T-helper 2 cell treated with Interferon-gamma antibody and Interleukin-4, amounts not matched to agents 5 μg/mL and 100 μg/mL, for 36 hours (primary cell): ENCODE measurements around the gene ZNF3.
A peak's percentile ranks its signal among the peaks of the same experiment; 100 is the strongest.

ENCODE experiments used
- DNase-seq: peaks from one replicate; pipeline ENCODE4 v3.0.0; 2021; ENCODE audit warnings: low spot score
- H3K27ac Mint-ChIP-seq: one replicate; pipeline ENCODE4 v1.8.0; 2021; ENCODE audit warnings: mild to moderate bottlenecking, mixed read lengths
- H3K27me3 Mint-ChIP-seq: one replicate; pipeline ENCODE4 v1.8.0; 2021; ENCODE audit warnings: low read depth, mixed read lengths
- H3K36me3 Mint-ChIP-seq: one replicate; pipeline ENCODE4 v1.8.0; 2021; ENCODE audit warnings: low read depth, mixed read lengths
- H3K4me1 Mint-ChIP-seq: one replicate; pipeline ENCODE4 v1.8.0; 2021; ENCODE audit warnings: low read depth, mixed read lengths
- H3K4me3 Mint-ChIP-seq: one replicate; pipeline ENCODE4 v1.8.0; 2022; ENCODE audit warnings: mild to moderate bottlenecking, moderate library complexity, mixed read lengths
- H3K9me3 Mint-ChIP-seq: one replicate; pipeline ENCODE4 v1.8.0; 2021; ENCODE audit warnings: mixed read lengths

Gene ZNF3

DNA sequence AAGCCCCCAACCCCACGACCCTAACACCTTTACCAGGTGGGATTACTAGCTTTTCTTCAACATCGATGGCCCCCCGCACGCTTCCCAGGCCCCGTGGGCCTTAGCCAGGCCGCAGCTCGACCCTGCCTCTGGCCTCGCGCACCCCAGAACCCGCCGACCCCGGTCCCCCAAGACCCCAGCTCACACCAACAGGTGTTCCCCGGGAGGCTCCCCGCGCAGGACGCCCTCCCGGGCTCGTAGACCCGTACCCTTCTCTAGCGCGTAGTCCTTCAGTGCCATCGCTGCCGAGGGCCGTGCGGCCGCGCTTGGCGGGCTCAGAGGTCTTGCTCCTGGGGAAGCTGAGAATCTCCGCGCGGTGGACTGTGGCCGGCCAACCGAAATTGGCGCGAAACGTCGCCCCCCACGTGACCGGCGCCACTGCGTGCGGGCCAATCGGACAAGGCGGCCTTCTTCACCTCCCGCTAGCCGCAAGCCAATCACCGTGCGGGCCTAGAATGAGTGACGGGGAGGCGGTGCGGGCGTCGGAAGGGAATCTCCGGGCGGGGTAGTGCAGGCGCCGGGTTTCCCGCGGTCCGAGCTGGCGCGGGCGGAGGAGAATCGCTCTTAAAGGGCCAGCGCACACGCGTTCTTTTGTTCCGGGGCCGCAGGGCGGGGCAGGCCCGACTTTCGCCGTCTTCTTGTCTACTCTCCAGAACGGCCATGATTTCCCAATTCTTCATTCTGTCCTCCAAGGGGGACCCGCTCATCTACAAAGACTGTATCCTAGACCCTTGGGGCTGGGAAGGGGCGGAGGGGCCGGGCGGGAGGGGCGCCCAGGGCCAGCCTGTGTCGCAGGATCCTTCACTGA lies 19.7 kb upstream of the ZNF3 start, which contains the start of the genes AP4M1 and MCM7:
Gene AP4M1, plus strand, starts transcription at position 628 of the 847 bp plus-strand sequence. Its CDS starts 72 bp downstream, at position 700.
Gene MCM7, minus strand, starts transcription at position 382 of the 847 bp plus-strand sequence. Its CDS starts 103 bp downstream, at position 279.
- Mint-ChIP-seq H3K9me3 (no peaks in the 10 kb centered on the region), H3K27ac (peak within 1 kb of the TSS; percentile 91), H3K4me1 (peaks cover 35% of the 10 kb centered on the region), H3K4me3 (peak within 1 kb of the TSS; percentile 93), H3K36me3 (peaks cover 42% of the 10 kb centered on the region), H3K27me3 (no peaks in the 10 kb centered on the region)
- DNase-seq = peak; percentile 99

DNA sequence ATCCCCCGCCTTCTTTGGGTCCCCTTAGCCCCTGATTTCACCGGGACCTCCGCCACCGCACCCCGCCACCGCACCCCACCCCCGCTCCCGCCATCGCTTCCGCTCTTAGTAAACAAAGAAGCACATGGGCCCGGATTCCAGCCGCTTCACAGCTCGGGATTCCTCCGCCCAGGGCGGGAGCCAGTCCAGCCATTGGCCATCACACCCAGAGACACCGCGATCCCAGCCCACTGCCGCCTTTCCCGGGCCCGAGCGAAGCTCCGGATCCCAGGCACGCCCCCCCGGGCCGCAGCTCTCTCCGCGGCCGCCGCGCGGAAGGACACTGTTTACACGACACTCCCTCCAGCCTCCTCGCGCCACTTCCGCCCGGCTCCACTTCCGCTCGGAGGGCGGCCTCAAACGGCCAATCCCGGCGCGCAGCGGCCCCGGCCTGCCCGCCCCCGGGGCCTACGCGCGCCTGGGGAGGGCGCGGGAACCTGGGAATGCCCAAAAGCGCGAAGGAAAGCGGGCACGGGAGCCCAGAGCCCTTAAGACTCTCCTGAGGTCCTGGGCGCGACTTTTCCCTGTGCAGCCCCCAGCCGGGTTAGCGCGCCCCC lies 19.0 kb upstream of the ZNF3 start:
- Mint-ChIP-seq H3K36me3 (peaks cover 49% of the 10 kb centered on the region), H3K27me3 (no peaks in the 10 kb centered on the region), H3K9me3 (no peaks in the 10 kb centered on the region), H3K4me3 (peak overlapping the region; percentile 93), H3K27ac (peak overlapping the region; percentile 91), H3K4me1 (peaks cover 40% of the 10 kb centered on the region)
- peak; percentile 91 for DNase-seq

DNA sequence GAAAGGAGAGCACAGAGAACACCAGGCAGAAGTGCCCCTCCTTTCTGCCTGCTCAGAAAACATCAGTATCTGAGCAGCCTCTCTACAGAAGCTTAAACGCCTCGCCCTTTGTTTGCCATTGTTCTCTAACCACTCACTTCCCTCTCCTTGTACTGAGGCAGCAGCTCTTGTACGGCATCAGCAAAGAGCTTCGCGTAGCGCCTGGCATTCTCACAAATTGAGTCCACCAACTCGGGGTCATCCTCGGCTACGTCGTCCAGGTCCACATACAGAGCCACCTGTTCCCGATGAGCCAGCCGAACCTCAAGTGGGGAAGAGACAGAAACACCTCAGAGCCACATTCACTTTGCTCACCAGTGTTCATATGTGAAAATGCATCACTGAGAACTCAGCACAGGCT lies 17.9 kb upstream of the ZNF3 start:
- H3K4me3 Mint-ChIP-seq = peak overlapping the region; percentile 93
- no peaks in the 10 kb centered on the region for H3K9me3 Mint-ChIP-seq
- no peaks in the 10 kb centered on the region for H3K27me3 Mint-ChIP-seq
- peaks cover 40% of the 10 kb centered on the region for H3K4me1 Mint-ChIP-seq
- DNase-seq = no peak
- H3K36me3 Mint-ChIP-seq = peaks cover 59% of the 10 kb centered on the region
- peak overlapping the region; percentile 91 for H3K27ac Mint-ChIP-seq

DNA sequence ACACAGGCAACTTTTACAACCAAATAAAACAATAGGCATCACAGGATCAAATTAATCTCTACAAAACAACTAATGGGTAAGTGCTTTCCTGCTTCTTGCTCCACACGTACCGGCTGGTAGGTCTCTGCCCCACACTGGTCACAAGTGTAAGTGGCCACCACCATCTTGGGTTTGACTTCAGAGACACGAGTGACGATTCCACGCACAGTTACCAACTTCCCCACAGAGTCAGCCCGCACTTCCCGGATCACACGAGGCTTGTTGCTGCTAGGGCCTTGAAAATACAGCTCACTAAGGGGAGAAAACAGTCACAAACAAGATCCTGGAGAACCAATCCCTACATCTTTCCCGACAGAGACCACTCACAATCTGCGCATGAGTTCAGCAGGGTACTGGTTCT lies 17.4 kb upstream of the ZNF3 start:
- H3K36me3 Mint-ChIP-seq = peaks cover 63% of the 10 kb centered on the region
- no peaks in the 10 kb centered on the region for H3K9me3 Mint-ChIP-seq
- H3K4me1 Mint-ChIP-seq = peaks cover 40% of the 10 kb centered on the region
- no peaks in the 10 kb centered on the region for H3K27me3 Mint-ChIP-seq
- H3K4me3 Mint-ChIP-seq = peak overlapping the region; percentile 93
- H3K27ac Mint-ChIP-seq = peak overlapping the region; percentile 32
- no peak for DNase-seq

DNA sequence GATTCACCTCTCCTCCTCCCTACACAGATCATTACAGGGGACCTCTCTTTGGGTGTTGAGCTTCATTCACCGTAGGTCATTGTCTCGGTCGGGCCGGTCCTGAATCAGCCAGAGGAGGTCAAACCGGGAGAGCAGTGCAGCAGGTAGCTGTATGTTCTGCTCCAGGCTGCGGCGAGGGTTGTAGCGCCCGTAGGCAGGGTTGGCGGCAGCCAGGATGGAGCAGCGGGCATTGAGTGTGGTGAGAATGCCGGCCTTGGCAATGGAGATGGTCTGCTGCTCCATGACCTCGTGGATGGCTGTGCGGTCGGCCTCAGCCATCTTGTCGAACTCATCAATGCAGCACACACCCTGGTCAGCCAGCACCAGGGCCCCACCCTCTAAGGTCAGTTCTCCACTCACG lies 14.2 kb upstream of the ZNF3 start:
- H3K27me3 Mint-ChIP-seq = no peaks in the 10 kb centered on the region
- DNase-seq = no peak
- H3K27ac Mint-ChIP-seq = no peak overlapping the region
- H3K4me1 Mint-ChIP-seq = peaks cover 38% of the 10 kb centered on the region
- H3K4me3 Mint-ChIP-seq = no peak overlapping the region
- no peaks in the 10 kb centered on the region for H3K9me3 Mint-ChIP-seq
- H3K36me3 Mint-ChIP-seq = peaks cover 88% of the 10 kb centered on the region

DNA sequence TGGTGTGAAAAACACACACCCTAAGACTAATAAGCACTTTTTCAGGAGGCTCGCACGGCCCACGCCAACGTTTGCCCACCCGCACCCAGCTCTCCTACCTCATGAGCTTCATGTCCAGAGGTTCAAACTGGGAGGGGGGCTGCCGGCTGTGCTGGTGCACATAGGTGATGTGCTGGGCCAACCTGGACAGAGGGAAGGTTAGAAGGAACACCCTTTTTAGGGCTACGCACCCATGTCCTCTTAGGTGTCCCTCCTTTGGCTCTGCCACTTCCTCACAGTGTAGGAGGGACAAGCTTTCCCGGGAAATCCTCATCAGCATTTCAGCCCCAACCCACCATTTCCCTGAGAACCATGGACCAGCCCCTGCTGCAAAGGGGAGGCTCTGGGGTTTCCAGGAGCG lies 13.8 kb upstream of the ZNF3 start:
- H3K4me1 Mint-ChIP-seq = peaks cover 43% of the 10 kb centered on the region
- H3K27me3 Mint-ChIP-seq = no peaks in the 10 kb centered on the region
- H3K4me3 Mint-ChIP-seq = no peak overlapping the region
- DNase-seq = no peak
- H3K36me3 Mint-ChIP-seq = peaks cover 91% of the 10 kb centered on the region
- no peak overlapping the region for H3K27ac Mint-ChIP-seq
- H3K9me3 Mint-ChIP-seq = no peaks in the 10 kb centered on the region

DNA sequence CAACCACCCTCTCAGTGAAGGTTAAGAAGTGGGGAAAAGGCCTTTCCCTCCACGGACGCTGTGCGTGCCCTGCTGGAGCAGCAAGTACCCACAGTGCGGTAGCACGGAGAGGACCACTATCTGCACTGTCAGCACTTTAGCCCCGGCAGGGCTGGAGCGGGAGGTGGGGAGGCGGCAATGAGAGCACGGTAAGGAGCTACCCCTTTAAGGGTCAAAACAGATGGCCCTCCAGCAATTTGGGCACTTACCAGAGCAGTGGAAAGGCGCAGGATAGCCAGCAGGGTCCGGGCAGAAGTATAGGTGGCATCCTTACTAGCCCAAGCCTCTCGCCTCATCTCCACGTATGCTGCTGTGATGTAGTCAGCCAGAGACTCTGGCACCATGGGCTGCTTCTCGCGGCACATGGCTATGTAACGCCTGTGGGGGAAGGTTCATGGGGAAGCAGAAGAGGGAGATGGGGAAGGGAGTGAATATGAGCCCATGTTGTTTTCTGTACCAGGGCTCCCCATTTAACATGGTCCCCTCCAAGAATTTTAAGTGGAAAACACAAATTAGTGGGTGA lies 12.5 kb upstream of the ZNF3 start:
- Mint-ChIP-seq H3K4me1 (peaks cover 42% of the 10 kb centered on the region), H3K36me3 (peaks cover 87% of the 10 kb centered on the region), H3K27me3 (no peaks in the 10 kb centered on the region), H3K27ac (no peak overlapping the region), H3K4me3 (no peak overlapping the region), H3K9me3 (no peaks in the 10 kb centered on the region)
- DNase-seq = no peak

DNA sequence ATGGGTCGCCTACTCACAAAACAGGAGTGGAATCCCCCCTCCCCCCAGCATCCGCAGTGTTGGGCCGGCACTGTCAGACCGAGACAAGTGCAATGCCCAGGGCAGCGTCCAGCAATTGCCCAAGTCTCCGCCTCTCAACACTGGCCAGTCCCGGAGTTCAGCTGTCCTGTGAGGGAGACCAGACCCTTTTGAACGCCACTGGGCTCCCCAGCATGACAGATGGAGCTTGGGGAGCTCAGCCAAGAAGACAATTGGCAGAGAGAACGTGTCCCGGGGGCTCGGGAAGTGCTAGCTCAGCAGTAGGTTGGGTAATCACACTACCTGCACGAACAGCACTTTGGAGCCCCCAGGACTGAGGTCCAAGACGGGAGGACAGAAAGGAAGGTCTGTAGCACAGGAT lies 12.0 kb upstream of the ZNF3 start:
- Mint-ChIP-seq H3K4me3 (no peak overlapping the region), H3K27ac (no peak overlapping the region), H3K27me3 (no peaks in the 10 kb centered on the region), H3K36me3 (peaks cover 82% of the 10 kb centered on the region), H3K4me1 (peaks cover 39% of the 10 kb centered on the region), H3K9me3 (no peaks in the 10 kb centered on the region)
- DNase-seq = no peak

DNA sequence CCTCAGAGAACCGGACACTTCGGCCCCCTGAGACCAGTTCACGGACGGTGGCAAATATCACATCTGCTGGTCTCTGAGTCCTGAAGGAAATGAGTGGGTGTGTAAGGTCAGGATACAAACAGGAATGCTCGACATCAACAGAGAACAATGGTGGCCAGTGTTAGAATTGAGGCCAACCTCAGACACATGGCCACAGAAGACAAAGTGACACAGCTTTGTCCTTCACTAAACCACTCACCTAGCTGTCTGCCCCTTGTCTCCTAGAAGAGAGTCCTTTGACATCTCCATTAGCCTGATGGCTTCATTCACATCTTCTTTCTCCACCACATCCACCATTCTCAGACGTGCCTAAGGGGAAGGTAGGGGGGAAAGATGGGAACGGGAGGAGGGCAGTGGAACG lies 11.5 kb upstream of the ZNF3 start:
- Mint-ChIP-seq H3K4me3 (no peak overlapping the region), H3K36me3 (peaks cover 78% of the 10 kb centered on the region), H3K4me1 (peaks cover 38% of the 10 kb centered on the region), H3K27ac (no peak overlapping the region), H3K9me3 (no peaks in the 10 kb centered on the region), H3K27me3 (no peaks in the 10 kb centered on the region)
- no peak for DNase-seq

DNA sequence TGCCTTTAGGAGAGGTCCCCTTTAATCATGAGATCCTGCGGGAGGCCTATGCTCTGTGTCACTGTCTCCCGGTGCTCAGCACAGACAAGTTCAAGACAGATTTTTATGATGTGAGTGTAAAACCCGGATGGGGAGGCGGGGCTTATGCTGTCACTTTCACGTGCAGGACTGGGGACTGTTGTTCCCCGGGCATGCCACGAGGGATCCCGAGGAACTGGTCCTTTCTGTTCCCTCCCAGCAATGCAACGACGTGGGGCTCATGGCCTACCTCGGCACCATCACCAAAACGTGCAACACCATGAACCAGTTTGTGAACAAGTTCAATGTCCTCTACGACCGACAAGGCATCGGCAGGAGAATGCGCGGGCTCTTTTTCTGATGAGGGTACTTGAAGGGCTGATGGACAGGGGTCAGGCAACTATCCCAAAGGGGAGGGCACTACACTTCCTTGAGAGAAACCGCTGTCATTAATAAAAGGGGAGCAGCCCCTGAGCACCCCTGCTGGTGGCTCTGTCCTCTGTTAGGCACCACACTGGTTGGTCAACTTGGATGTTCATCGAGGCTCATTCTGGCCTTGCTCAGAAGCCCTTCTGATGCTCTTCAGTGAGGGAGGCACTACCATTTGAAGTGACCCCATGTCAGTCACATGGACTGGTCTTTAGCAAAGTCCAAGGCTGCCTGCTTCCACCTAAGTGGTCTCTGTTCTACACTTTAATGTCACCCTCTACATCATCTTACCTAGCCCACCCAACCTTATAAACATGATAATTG lies 10.1 kb upstream of the ZNF3 start:
- Mint-ChIP-seq H3K4me1 (peaks cover 31% of the 10 kb centered on the region), H3K27ac (no peak overlapping the region), H3K4me3 (no peak overlapping the region), H3K27me3 (no peaks in the 10 kb centered on the region), H3K9me3 (no peaks in the 10 kb centered on the region), H3K36me3 (peaks cover 65% of the 10 kb centered on the region)
- DNase-seq = no peak

DNA sequence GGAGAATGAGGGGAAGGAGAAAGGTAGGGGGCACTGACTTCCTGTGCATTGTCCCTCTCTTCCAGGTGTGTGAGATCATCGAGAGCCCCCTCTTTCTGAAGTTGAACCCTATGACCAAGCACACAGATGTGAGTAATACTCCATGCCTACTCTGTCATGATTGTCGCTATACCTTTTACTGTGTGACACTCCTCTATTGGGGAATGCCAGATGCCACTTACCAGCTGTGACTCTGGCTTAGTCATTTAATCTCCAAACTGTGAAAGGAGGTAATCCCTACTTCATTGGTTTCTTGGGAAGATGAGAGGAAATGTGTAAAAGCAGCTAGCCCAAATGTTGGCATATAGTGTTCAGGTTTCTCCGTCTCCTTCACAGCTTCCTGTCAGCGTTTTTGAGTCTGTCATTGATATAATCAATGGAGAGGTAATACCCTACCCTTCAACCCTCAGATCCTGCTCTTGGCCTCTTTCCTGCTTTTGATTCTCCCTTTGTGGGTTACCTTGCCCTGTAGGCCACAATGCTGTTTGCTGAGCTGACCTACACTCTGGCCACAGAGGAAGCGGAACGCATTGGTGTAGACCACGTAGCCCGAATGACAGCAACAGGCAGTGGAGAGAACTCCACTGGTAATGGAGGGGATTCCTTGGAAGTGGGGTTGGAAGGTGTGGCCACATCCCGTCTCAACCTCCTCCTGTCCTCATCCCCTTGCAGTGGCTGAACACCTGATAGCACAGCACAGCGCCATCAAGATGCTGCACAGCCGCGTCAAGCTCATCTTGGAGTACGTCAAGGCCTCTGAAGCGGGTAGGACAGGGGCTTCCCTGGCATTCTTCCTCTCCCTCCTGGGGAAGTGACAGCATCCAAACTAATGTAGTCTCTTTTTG lies 9.2 kb upstream of the ZNF3 start:
- H3K4me1 Mint-ChIP-seq = peaks cover 28% of the 10 kb centered on the region
- peak overlapping the region; percentile 69 for H3K27ac Mint-ChIP-seq
- peaks cover 61% of the 10 kb centered on the region for H3K36me3 Mint-ChIP-seq
- no peak for DNase-seq
- no peaks in the 10 kb centered on the region for H3K9me3 Mint-ChIP-seq
- H3K27me3 Mint-ChIP-seq = peaks cover 2% of the 10 kb centered on the region
- peak overlapping the region; percentile 94 for H3K4me3 Mint-ChIP-seq

DNA sequence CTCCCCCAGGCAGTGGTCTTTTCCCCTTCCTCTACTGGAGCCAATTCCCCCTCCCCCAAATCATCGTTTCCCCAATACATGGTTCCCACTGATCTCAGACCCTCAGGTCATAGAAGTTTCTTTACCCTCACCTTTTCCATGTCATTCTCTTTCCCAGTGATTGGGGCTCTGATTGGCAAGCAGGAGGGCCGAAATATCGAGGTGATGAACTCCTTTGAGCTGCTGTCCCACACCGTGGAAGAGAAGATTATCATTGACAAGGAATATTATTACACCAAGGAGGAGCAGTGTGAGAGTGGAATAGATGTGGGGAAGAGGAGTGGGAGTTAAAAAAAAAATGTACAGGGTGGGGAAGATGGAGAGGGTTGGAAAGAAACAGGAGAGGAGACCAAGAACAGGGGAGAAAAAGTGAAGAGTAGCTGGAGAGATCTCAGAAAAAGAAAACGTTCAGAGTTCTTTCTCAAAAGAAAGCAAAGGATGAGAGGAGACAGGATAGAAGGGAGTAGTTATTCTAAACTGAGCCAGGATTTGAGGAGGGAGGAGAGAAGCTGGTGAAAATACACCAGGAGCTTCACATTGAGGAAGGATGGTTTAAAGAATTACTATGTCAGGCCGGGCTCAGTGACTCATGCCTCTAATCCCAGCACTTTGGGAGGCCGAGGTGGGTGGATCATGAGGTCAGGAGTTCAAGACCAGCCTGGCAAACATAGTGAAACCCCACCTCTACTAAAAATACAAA lies 8.1 kb upstream of the ZNF3 start:
- H3K4me3 Mint-ChIP-seq = peak overlapping the region; percentile 94
- no peak for DNase-seq
- peaks cover 5% of the 10 kb centered on the region for H3K27me3 Mint-ChIP-seq
- H3K4me1 Mint-ChIP-seq = peaks cover 25% of the 10 kb centered on the region
- no peaks in the 10 kb centered on the region for H3K9me3 Mint-ChIP-seq
- H3K36me3 Mint-ChIP-seq = peaks cover 49% of the 10 kb centered on the region
- peak overlapping the region; percentile 90 for H3K27ac Mint-ChIP-seq
